ENCODE data around the gene COL18A1.

GRCh38 chr21:45443595-45444181 is 38.7 kb downstream of the COL18A1 start:
- TF ChIP-seq POLR2AphosphoS5 (IDR thresholded peaks at IDR 0.05): no peak
- TF ChIP-seq POLR2A (IDR thresholded peaks at IDR 0.05): no peak
